ENCODE measurements around the gene BLZF1.
"Not testable (repeated sequence)": the region's sequence is repeated elsewhere in the genome, so short reads cannot be mapped to it uniquely, and the experiment has no call there.

- TF ChIP-seq CTCF, EP300 (IDR thresholded peaks at IDR 0.05): not testable (repeated sequence)
These were observed 30.9 kb upstream of the BLZF1 start for GRCh38 chr1:169336947-169337715.

Measured in esophagus muscularis mucosa (tissue), 3 donors.